ENCODE data around the gene PEX5L. TPM values are rescaled to one million over a fixed set of nuclear protein-coding genes. Genes with fewer than 3 reads are reported as not detected.

Gene PEX5L
- total RNA-seq, 1 experiment from 2014 or later: 0.33 TPM

DNA sequence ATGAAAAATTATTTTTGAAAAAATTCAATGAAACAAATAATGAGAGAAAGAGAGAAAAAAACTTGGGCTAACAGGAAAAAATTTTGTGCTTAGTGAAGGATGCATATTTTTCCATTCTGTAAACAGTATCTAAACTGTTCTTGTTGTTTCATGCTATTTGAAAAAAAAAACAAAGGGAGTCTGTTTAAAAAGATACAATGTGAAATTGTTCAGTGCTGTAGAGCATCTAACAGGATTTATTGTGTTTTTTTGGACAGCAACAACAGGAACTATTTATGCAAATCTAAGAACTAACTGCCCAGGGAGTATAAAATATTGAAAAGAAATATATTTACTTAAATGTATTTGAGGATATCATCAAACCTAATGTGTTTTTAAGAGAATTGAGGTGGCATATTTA is 55.1 kb downstream of the PEX5L start:
- Histone ChIP-seq H4K20me1 (ENCODE audit: insufficient read depth) (no peaks in the 10 kb centered on the region), H3K4me3 (no peak overlapping the region)
- CTCF ChIA-PET: no interaction called here

DNA sequence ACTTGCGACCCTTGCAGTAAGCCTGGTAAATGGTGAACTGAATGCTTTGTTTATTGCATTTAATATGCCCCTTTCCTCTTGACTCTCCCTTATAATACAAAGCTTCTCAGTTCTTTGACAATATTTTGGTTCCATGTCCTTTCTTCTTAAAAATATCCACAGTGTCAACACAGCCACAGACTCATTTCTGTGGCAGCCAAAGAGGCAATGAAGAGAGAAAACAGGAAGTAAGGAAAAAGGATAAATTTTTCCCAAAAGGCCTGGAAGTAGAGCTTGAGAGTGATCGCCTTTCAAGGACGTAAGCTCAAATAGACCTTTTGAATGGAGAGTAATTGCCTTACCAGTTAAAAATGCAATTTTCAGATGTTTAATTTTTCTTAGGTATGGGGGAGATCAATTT is 59.4 kb downstream of the PEX5L start:
- no peaks in the 10 kb centered on the region for H3K79me2 ChIP-seq (ENCODE audit: low read depth)
- no peak overlapping the region for H2AFZ ChIP-seq
- TF ChIP-seq, protein P1, sequence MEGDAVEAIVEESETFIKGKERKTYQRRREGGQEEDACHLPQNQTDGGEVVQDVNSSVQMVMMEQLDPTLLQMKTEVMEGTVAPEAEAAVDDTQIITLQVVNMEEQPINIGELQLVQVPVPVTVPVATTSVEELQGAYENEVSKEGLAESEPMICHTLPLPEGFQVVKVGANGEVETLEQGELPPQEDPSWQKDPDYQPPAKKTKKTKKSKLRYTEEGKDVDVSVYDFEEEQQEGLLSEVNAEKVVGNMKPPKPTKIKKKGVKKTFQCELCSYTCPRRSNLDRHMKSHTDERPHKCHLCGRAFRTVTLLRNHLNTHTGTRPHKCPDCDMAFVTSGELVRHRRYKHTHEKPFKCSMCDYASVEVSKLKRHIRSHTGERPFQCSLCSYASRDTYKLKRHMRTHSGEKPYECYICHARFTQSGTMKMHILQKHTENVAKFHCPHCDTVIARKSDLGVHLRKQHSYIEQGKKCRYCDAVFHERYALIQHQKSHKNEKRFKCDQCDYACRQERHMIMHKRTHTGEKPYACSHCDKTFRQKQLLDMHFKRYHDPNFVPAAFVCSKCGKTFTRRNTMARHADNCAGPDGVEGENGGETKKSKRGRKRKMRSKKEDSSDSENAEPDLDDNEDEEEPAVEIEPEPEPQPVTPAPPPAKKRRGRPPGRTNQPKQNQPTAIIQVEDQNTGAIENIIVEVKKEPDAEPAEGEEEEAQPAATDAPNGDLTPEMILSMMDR (conservative IDR thresholded peaks at IDR 0.05): no peak
- no peak for TF ChIP-seq EZH2 (IDR thresholded peaks at IDR 0.05; ENCODE audit: low read depth)
- no peak overlapping the region for H3K4me2 ChIP-seq
- H3K4me1 ChIP-seq (replicated peaks; ENCODE audit: insufficient read depth): no peaks in the 10 kb centered on the region
- H4K20me1 ChIP-seq (ENCODE audit: insufficient read depth): no peaks in the 10 kb centered on the region
- H3K27me3 ChIP-seq (ENCODE audit: insufficient read depth, low read depth): no peaks in the 10 kb centered on the region
- DNase-seq: no peak
- H3K4me3 ChIP-seq: no peak overlapping the region
- H3K27ac ChIP-seq: no peak overlapping the region
- no peaks in the 10 kb centered on the region for H3K9me3 ChIP-seq (ENCODE audit: insufficient read depth, low read depth)
- no peaks in the 10 kb centered on the region for H3K36me3 ChIP-seq (ENCODE audit: low read depth)
- ChIA-PET CTCF (no interaction called here), POLR2A (ENCODE audit: unreplicated experiment) (interaction anchor here (0.6 kb wide), 1 partner anchor 112 kb away, joined by 3 read pairs; no protein-coding TSS in a partner anchor)
- no peaks in the 10 kb centered on the region for H3F3A ChIP-seq (ENCODE audit: insufficient read depth, low read depth)
- intact Hi-C loops (cut with micrococcal nuclease; ENCODE audit: unreplicated experiment): no loop called here
- BruUV-seq (replicated peaks): no TSS peak
- no peaks in the 10 kb centered on the region for H3K9me2 ChIP-seq (ENCODE audit: insufficient read depth)

More for the DNA sequence above, 55.1 kb downstream of the PEX5L start:
- Histone ChIP-seq H3K4me1 (replicated peaks; ENCODE audit: insufficient read depth) (no peaks in the 10 kb centered on the region), H3K9me3 (ENCODE audit: insufficient read depth, low read depth) (no peaks in the 10 kb centered on the region), H3K4me2 (no peak overlapping the region), H3K36me3 (ENCODE audit: low read depth) (no peaks in the 10 kb centered on the region), H3K79me2 (ENCODE audit: low read depth) (no peaks in the 10 kb centered on the region), H3K27me3 (ENCODE audit: insufficient read depth, low read depth) (no peaks in the 10 kb centered on the region), H3K27ac (no peak overlapping the region), H3F3A (ENCODE audit: insufficient read depth, low read depth) (no peaks in the 10 kb centered on the region), H3K9me2 (ENCODE audit: insufficient read depth) (no peaks in the 10 kb centered on the region), H2AFZ (no peak overlapping the region)
- no TSS peak for BruUV-seq (replicated peaks)
- no peak for DNase-seq
- TF ChIP-seq, protein P1 (conservative IDR thresholded peaks at IDR 0.05): no peak
- TF ChIP-seq EZH2 (IDR thresholded peaks at IDR 0.05; ENCODE audit: low read depth): no peak
- intact Hi-C loops (cut with micrococcal nuclease; ENCODE audit: unreplicated experiment): no loop called here
- POLR2A ChIA-PET (ENCODE audit: unreplicated experiment): no interaction called here

DNA sequence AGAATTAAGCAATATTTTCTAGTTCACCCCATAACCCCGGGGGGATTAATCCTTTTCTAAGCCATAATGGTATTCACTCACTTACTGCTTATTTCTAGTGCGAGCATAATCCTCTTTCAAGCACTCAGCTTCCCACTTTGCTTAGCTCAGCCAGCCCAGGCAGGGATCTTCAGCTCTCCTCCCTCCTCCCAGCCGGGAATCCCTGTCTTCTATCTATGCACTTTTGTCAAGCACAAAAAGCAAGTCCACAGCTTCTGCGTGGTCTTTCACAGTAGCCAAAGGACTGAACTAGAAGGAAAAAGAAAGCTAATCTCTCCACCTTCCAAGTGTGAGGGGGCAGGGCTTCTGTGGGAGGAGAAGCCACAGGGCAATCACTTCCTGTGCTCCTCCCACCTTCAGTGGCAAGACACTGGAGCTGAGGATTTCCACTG is 62.8 kb downstream of the PEX5L start:
- Histone ChIP-seq H3K4me3 (no peak overlapping the region), H3K4me2 (no peak overlapping the region), H3K27me3 (ENCODE audit: insufficient read depth, low read depth) (no peaks in the 10 kb centered on the region), H3F3A (ENCODE audit: insufficient read depth, low read depth) (no peaks in the 10 kb centered on the region), H3K36me3 (ENCODE audit: low read depth) (no peaks in the 10 kb centered on the region), H3K4me1 (replicated peaks; ENCODE audit: insufficient read depth) (no peaks in the 10 kb centered on the region; the same call in 1 of the 2 replicates), H2AFZ (peak overlapping the region; percentile 63; the same call in 1 of the 2 replicates), H3K9me3 (ENCODE audit: insufficient read depth, low read depth) (no peaks in the 10 kb centered on the region; the same call in 1 of the 2 replicates), H3K79me2 (ENCODE audit: low read depth) (no peaks in the 10 kb centered on the region), H4K20me1 (ENCODE audit: insufficient read depth) (no peaks in the 10 kb centered on the region), H3K9me2 (ENCODE audit: insufficient read depth) (no peaks in the 10 kb centered on the region), H3K27ac (no peak overlapping the region)
- no TSS peak for BruUV-seq (replicated peaks)
- POLR2A ChIA-PET (ENCODE audit: unreplicated experiment): interaction anchor here (0.5 kb wide), 1 partner anchor 427 kb away, joined by 3 read pairs; no protein-coding TSS in a partner anchor
- intact Hi-C loops (cut with micrococcal nuclease; ENCODE audit: unreplicated experiment): no loop called here
- CTCF ChIA-PET: no interaction called here
- TF ChIP-seq, protein P1 (conservative IDR thresholded peaks at IDR 0.05): no peak
- no peak for DNase-seq

All from PC-9 (cell line).